Measurements from ENCODE around the gene CCDC87. TPM values are rescaled to one million over a fixed set of nuclear protein-coding genes. Genes with fewer than 3 reads are reported as not detected.
"Not testable (repeated sequence)": the region's sequence is repeated elsewhere in the genome, so short reads cannot be mapped to it uniquely, and the experiment has no call there.

The CCDC87 gene
- total RNA-seq, 1 experiment from 2014 or later: 0.75 TPM

- Histone ChIP-seq H3K79me2 (ENCODE audit: low read length) (no peaks in the 10 kb centered on the region), H3K4me1 (ENCODE audit: low read length) (peaks cover 29% of the 10 kb centered on the region), H3K4me3 (ENCODE audit: low read length) (no peak overlapping the region), H3K9me2 (replicated peaks; ENCODE audit: insufficient read depth, low read length) (no peaks in the 10 kb centered on the region), H2AFZ (ENCODE audit: low read length) (no peak overlapping the region), H4K20me1 (ENCODE audit: insufficient read depth, low read depth, low read length) (no peaks in the 10 kb centered on the region), H3K4me2 (ENCODE audit: low read depth, low read length, poor library complexity, severe bottlenecking) (no peak overlapping the region), H3K9ac (ENCODE audit: low read length) (no peak overlapping the region), H3K36me3 (ENCODE audit: insufficient read depth, low read length) (peaks cover 3% of the 10 kb centered on the region), H3K9me3 (ENCODE audit: low read length) (no peaks in the 10 kb centered on the region), H3K27ac (ENCODE audit: low read length) (no peak overlapping the region), H3K27me3 (ENCODE audit: low read length) (no peaks in the 10 kb centered on the region)
- no peak for DNase-seq
Measured at GRCh38 chr11:66607126-66607834, 14.4 kb upstream of the CCDC87 start.

- H2AFZ ChIP-seq (ENCODE audit: low read length); H3K9ac ChIP-seq (ENCODE audit: low read length); H4K20me1 ChIP-seq (ENCODE audit: insufficient read depth, low read depth, low read length); H3K79me2 ChIP-seq (ENCODE audit: low read length); H3K27ac ChIP-seq (ENCODE audit: low read length); H3K36me3 ChIP-seq (ENCODE audit: insufficient read depth, low read length); H3K9me2 ChIP-seq (replicated peaks; ENCODE audit: insufficient read depth, low read length); H3K27me3 ChIP-seq (ENCODE audit: low read length); H3K4me2 ChIP-seq (ENCODE audit: low read depth, low read length, poor library complexity, severe bottlenecking); H3K4me3 ChIP-seq (ENCODE audit: low read length); H3K9me3 ChIP-seq (ENCODE audit: low read length); DNase-seq: not testable (repeated sequence)
- peaks cover 24% of the 10 kb centered on the region for H3K4me1 ChIP-seq (ENCODE audit: low read length)
Measured at GRCh38 chr11:66606608-66607007, 13.7 kb upstream of the CCDC87 start.

GRCh38 chr11:66604155-66604554 is 11.3 kb upstream of the CCDC87 start:
- Histone ChIP-seq H2AFZ (ENCODE audit: low read length) (no peak overlapping the region), H3K27me3 (ENCODE audit: low read length) (no peaks in the 10 kb centered on the region), H3K9ac (ENCODE audit: low read length) (no peak overlapping the region), H3K79me2 (ENCODE audit: low read length) (no peaks in the 10 kb centered on the region), H3K4me1 (ENCODE audit: low read length) (peaks cover 12% of the 10 kb centered on the region), H3K4me3 (ENCODE audit: low read length) (no peak overlapping the region), H3K36me3 (ENCODE audit: insufficient read depth, low read length) (peaks cover 6% of the 10 kb centered on the region), H3K9me2 (replicated peaks; ENCODE audit: insufficient read depth, low read length) (no peaks in the 10 kb centered on the region), H3K27ac (ENCODE audit: low read length) (no peak overlapping the region), H3K4me2 (ENCODE audit: low read depth, low read length, poor library complexity, severe bottlenecking) (no peak overlapping the region), H4K20me1 (ENCODE audit: insufficient read depth, low read depth, low read length) (no peaks in the 10 kb centered on the region), H3K9me3 (ENCODE audit: low read length) (no peaks in the 10 kb centered on the region)
- DNase-seq: no peak

- Histone ChIP-seq H3K9ac (ENCODE audit: low read length) (no peak overlapping the region), H3K27ac (ENCODE audit: low read length) (no peak overlapping the region), H2AFZ (ENCODE audit: low read length) (no peak overlapping the region)
Measured at GRCh38 chr11:66603072-66603471, 10.2 kb upstream of the CCDC87 start.

GRCh38 chr11:66600631-66601233 is 7.9 kb upstream of the CCDC87 start:
- DNase-seq: no peak
- Histone ChIP-seq H3K27me3 (ENCODE audit: low read length) (no peaks in the 10 kb centered on the region), H4K20me1 (ENCODE audit: insufficient read depth, low read depth, low read length) (no peaks in the 10 kb centered on the region), H3K4me2 (ENCODE audit: low read depth, low read length, poor library complexity, severe bottlenecking) (no peak overlapping the region), H3K9ac (ENCODE audit: low read length) (no peak overlapping the region), H3K9me3 (ENCODE audit: low read length) (no peaks in the 10 kb centered on the region), H3K36me3 (ENCODE audit: insufficient read depth, low read length) (peaks cover 6% of the 10 kb centered on the region; the same call in 1 of the 2 replicates), H3K4me3 (ENCODE audit: low read length) (no peak overlapping the region), H3K4me1 (ENCODE audit: low read length) (peaks cover 7% of the 10 kb centered on the region), H3K79me2 (ENCODE audit: low read length) (no peaks in the 10 kb centered on the region; the same call in 1 of the 2 replicates), H2AFZ (ENCODE audit: low read length) (no peak overlapping the region), H3K27ac (ENCODE audit: low read length) (no peak overlapping the region), H3K9me2 (replicated peaks; ENCODE audit: insufficient read depth, low read length) (no peaks in the 10 kb centered on the region)

More at GRCh38 chr11:66603072-66603471, 10.2 kb upstream of the CCDC87 start:
- no peaks in the 10 kb centered on the region for H3K9me2 ChIP-seq (replicated peaks; ENCODE audit: insufficient read depth, low read length)
- H3K36me3 ChIP-seq (ENCODE audit: insufficient read depth, low read length): peaks cover 6% of the 10 kb centered on the region
- H3K9me3 ChIP-seq (ENCODE audit: low read length): no peaks in the 10 kb centered on the region
- H4K20me1 ChIP-seq (ENCODE audit: insufficient read depth, low read depth, low read length): no peaks in the 10 kb centered on the region
- H3K27me3 ChIP-seq (ENCODE audit: low read length): no peaks in the 10 kb centered on the region
- H3K79me2 ChIP-seq (ENCODE audit: low read length): no peaks in the 10 kb centered on the region; the same call in 1 of the 2 replicates
- H3K4me1 ChIP-seq (ENCODE audit: low read length): peaks cover 7% of the 10 kb centered on the region
- no peak for DNase-seq
- H3K4me2 ChIP-seq (ENCODE audit: low read depth, low read length, poor library complexity, severe bottlenecking): no peak overlapping the region
- H3K4me3 ChIP-seq (ENCODE audit: low read length): no peak overlapping the region

GRCh38 chr11:66600219-66600618 is 7.4 kb upstream of the CCDC87 start:
- Histone ChIP-seq H4K20me1 (ENCODE audit: insufficient read depth, low read depth, low read length) (no peaks in the 10 kb centered on the region), H3K4me1 (ENCODE audit: low read length) (peaks cover 12% of the 10 kb centered on the region), H3K36me3 (ENCODE audit: insufficient read depth, low read length) (0 out of 2 replicates have a peak, but pooled peaks cover 6% of the 10 kb centered on the region), H3K9ac (ENCODE audit: low read length) (no peak overlapping the region), H3K9me3 (ENCODE audit: low read length) (no peaks in the 10 kb centered on the region), H3K79me2 (ENCODE audit: low read length) (peaks cover 2% of the 10 kb centered on the region; the same call in 1 of the 2 replicates), H3K9me2 (replicated peaks; ENCODE audit: insufficient read depth, low read length) (no peaks in the 10 kb centered on the region), H3K27ac (ENCODE audit: low read length) (no peak overlapping the region), H3K27me3 (ENCODE audit: low read length) (no peaks in the 10 kb centered on the region), H3K4me2 (ENCODE audit: low read depth, low read length, poor library complexity, severe bottlenecking) (no peak overlapping the region), H2AFZ (ENCODE audit: low read length) (no peak overlapping the region), H3K4me3 (ENCODE audit: low read length) (no peak overlapping the region)
- no peak for DNase-seq

GRCh38 chr11:66598993-66599392 is 6.1 kb upstream of the CCDC87 start:
- no peak for DNase-seq
- H3K79me2 ChIP-seq (ENCODE audit: low read length): peaks cover 7% of the 10 kb centered on the region; the same call in 1 of the 2 replicates

GRCh38 chr11:66595245-66595904 is 2.5 kb upstream of the CCDC87 start:
- no peak for DNase-seq
- no peak overlapping the region for H2AFZ ChIP-seq (ENCODE audit: low read length)
- H3K27ac ChIP-seq (ENCODE audit: low read length): 0 out of 2 replicates have a peak overlapping the region, but pooled peaks have one; percentile 10

More at GRCh38 chr11:66598993-66599392, 6.1 kb upstream of the CCDC87 start:
- Histone ChIP-seq H3K9me3 (ENCODE audit: low read length) (no peaks in the 10 kb centered on the region), H3K9ac (ENCODE audit: low read length) (no peak overlapping the region), H3K4me3 (ENCODE audit: low read length) (no peak overlapping the region), H3K4me2 (ENCODE audit: low read depth, low read length, poor library complexity, severe bottlenecking) (no peak overlapping the region), H3K27me3 (ENCODE audit: low read length) (no peaks in the 10 kb centered on the region), H3K36me3 (ENCODE audit: insufficient read depth, low read length) (0 out of 2 replicates have a peak, but pooled peaks cover 6% of the 10 kb centered on the region), H3K27ac (ENCODE audit: low read length) (no peak overlapping the region), H2AFZ (ENCODE audit: low read length) (no peak overlapping the region), H4K20me1 (ENCODE audit: insufficient read depth, low read depth, low read length) (no peaks in the 10 kb centered on the region), H3K9me2 (replicated peaks; ENCODE audit: insufficient read depth, low read length) (no peaks in the 10 kb centered on the region), H3K4me1 (ENCODE audit: low read length) (peaks cover 20% of the 10 kb centered on the region)

More at GRCh38 chr11:66595245-66595904, 2.5 kb upstream of the CCDC87 start:
- Histone ChIP-seq H4K20me1 (ENCODE audit: insufficient read depth, low read depth, low read length) (no peaks in the 10 kb centered on the region), H3K4me2 (ENCODE audit: low read depth, low read length, poor library complexity, severe bottlenecking) (peak overlapping the region; percentile 50), H3K4me1 (ENCODE audit: low read length) (peaks cover 32% of the 10 kb centered on the region), H3K9me2 (replicated peaks; ENCODE audit: insufficient read depth, low read length) (no peaks in the 10 kb centered on the region), H3K27me3 (ENCODE audit: low read length) (no peaks in the 10 kb centered on the region), H3K36me3 (ENCODE audit: insufficient read depth, low read length) (0 out of 2 replicates have a peak, but pooled peaks cover 3% of the 10 kb centered on the region), H3K9ac (ENCODE audit: low read length) (peak overlapping the region; percentile 43), H3K9me3 (ENCODE audit: low read length) (no peaks in the 10 kb centered on the region), H3K79me2 (ENCODE audit: low read length) (peaks cover 17% of the 10 kb centered on the region), H3K4me3 (ENCODE audit: low read length) (peak overlapping the region; percentile 26; the same call in 1 of the 2 replicates)

Measured in Karpas-422 (cell line).